Islet precursor cell (in vitro differentiated cells): ENCODE results near the gene DCUN1D3.
A peak's percentile ranks its signal among the peaks of the same experiment; 100 is the strongest.
"Not testable (repeated sequence)": the region's sequence is repeated elsewhere in the genome, so short reads cannot be mapped to it uniquely, and the experiment has no call there.

ENCODE experiments used
- DNase-seq: peaks from one replicate; pipeline ENCODE4 v3.0.0-alpha.2; 2018

Gene DCUN1D3

GRCh38 chr16:20900299-20901067 lies at the start of gene DCUN1D3, which contains the start of gene LYRM1:
Gene DCUN1D3 (minus strand): TSS chr16:20900358. CDS start chr16:20862538, 37,820 bp downstream.
Gene LYRM1 (plus strand): TSS chr16:20900771. CDS start chr16:20915556, 14,785 bp downstream.
- peak; percentile 99 for DNase-seq

- no peak for DNase-seq
Observed at GRCh38 chr16:20949660-20950059, 49.5 kb upstream of the DCUN1D3 start.

- DNase-seq: no peak
Observed at GRCh38 chr16:20948444-20948843, 48.3 kb upstream of the DCUN1D3 start.

- DNase-seq: no peak
Observed at GRCh38 chr16:20946015-20946629, 46.0 kb upstream of the DCUN1D3 start.

GRCh38 chr16:20945575-20945875 lies 45.4 kb upstream of the DCUN1D3 start:
- not testable (repeated sequence) for DNase-seq

GRCh38 chr16:20944861-20945574 lies 44.9 kb upstream of the DCUN1D3 start:
- peak; percentile 59 for DNase-seq

- DNase-seq: no peak
Observed at GRCh38 chr16:20942256-20942655, 42.1 kb upstream of the DCUN1D3 start.

- DNase-seq: no peak
Observed at GRCh38 chr16:20941636-20941926, 41.4 kb upstream of the DCUN1D3 start.

GRCh38 chr16:20940871-20941635 lies 40.9 kb upstream of the DCUN1D3 start:
- DNase-seq: no peak

GRCh38 chr16:20939611-20940010 lies 39.5 kb upstream of the DCUN1D3 start:
- DNase-seq: no peak

- no peak for DNase-seq
Observed at GRCh38 chr16:20938426-20938825, 38.3 kb upstream of the DCUN1D3 start.

- DNase-seq: no peak
Observed at GRCh38 chr16:20937736-20938135, 37.6 kb upstream of the DCUN1D3 start.

- no peak for DNase-seq
Observed at GRCh38 chr16:20933589-20933988, 33.4 kb upstream of the DCUN1D3 start.

GRCh38 chr16:20931066-20931600 lies 31.0 kb upstream of the DCUN1D3 start:
- DNase-seq: peak; percentile 55

- DNase-seq: no peak
Observed at GRCh38 chr16:20930365-20930690, 30.2 kb upstream of the DCUN1D3 start.

GRCh38 chr16:20929676-20930364 lies 29.7 kb upstream of the DCUN1D3 start:
- peak; percentile 64 for DNase-seq

GRCh38 chr16:20928774-20929411 lies 28.7 kb upstream of the DCUN1D3 start:
- DNase-seq: no peak

GRCh38 chr16:20925751-20926150 lies 25.6 kb upstream of the DCUN1D3 start:
- no peak for DNase-seq

GRCh38 chr16:20923876-20924275 lies 23.7 kb upstream of the DCUN1D3 start:
- DNase-seq: no peak

- no peak for DNase-seq
Observed at GRCh38 chr16:20920799-20921198, 20.6 kb upstream of the DCUN1D3 start.

GRCh38 chr16:20920091-20920490 lies 19.9 kb upstream of the DCUN1D3 start:
- no peak for DNase-seq
